Loucy (cell line): ENCODE data around the gene BEND5.

ENCODE experiments used
- EZH2phosphoT487 ChIP-seq: fragments of 200-600 bp; IDR thresholded peaks from 2 replicates; pipeline ENCODE4 v1.6.1; 2018; ENCODE audit warnings: antibody characterized with exemption, mild to moderate bottlenecking, moderate library complexity, borderline replicate concordance
- TF ChIP-seq, protein P1 (sequence below): fragments of 200-600 bp; sonication (generic); conservative IDR thresholded peaks from 2 replicates; pipeline ENCODE4 v1.5.1; 2014; ENCODE audit warnings: mild to moderate bottlenecking, antibody characterized with exemption, low read length

GRCh38 chr1:48687282-48688045 lies 89.2 kb downstream of the BEND5 start:
- TF ChIP-seq, protein P1, sequence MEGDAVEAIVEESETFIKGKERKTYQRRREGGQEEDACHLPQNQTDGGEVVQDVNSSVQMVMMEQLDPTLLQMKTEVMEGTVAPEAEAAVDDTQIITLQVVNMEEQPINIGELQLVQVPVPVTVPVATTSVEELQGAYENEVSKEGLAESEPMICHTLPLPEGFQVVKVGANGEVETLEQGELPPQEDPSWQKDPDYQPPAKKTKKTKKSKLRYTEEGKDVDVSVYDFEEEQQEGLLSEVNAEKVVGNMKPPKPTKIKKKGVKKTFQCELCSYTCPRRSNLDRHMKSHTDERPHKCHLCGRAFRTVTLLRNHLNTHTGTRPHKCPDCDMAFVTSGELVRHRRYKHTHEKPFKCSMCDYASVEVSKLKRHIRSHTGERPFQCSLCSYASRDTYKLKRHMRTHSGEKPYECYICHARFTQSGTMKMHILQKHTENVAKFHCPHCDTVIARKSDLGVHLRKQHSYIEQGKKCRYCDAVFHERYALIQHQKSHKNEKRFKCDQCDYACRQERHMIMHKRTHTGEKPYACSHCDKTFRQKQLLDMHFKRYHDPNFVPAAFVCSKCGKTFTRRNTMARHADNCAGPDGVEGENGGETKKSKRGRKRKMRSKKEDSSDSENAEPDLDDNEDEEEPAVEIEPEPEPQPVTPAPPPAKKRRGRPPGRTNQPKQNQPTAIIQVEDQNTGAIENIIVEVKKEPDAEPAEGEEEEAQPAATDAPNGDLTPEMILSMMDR = no peak
- TF ChIP-seq EZH2phosphoT487 = no peak
